Measurements from ENCODE around the gene SLC22A6.

Gene SLC22A6

GRCh38 chr11:63014408-63015055, 29.8 kb upstream of the SLC22A6 start:
- H3K27me3 ChIP-seq (replicated peaks; ENCODE audit: insufficient read depth, low read length): peaks cover 42% of the 10 kb centered on the region
- no peak overlapping the region for H2AFZ ChIP-seq (ENCODE audit: low read length)
- no peak overlapping the region for H3K9ac ChIP-seq (ENCODE audit: low read length)
- H4K20me1 ChIP-seq (ENCODE audit: insufficient read depth, low read length): no peaks in the 10 kb centered on the region
- H3K9me3 ChIP-seq (replicated peaks; ENCODE audit: insufficient read depth, low read length): no peaks in the 10 kb centered on the region
- no peaks in the 10 kb centered on the region for H3K9me2 ChIP-seq (replicated peaks; ENCODE audit: insufficient read depth, low read length)
- DNase-seq: no peak
- TF ChIP-seq EZH2 (optimal IDR thresholded peaks at IDR 0.05; ENCODE audit: low read depth, low read length) (no peak), CTCF (IDR thresholded peaks at IDR 0.05; ENCODE audit: low read length) (no peak), EZH2phosphoT487 (IDR thresholded peaks at IDR 0.05; ENCODE audit: low read length) (no peak)
- no peaks in the 10 kb centered on the region for H3K36me3 ChIP-seq (replicated peaks; ENCODE audit: insufficient read depth, low read length)
- no peaks in the 10 kb centered on the region for H3F3A ChIP-seq (ENCODE audit: insufficient read depth, low read length)
- no peak overlapping the region for H3K4me3 ChIP-seq (ENCODE audit: low read length)
- no peak overlapping the region for H3K27ac ChIP-seq (ENCODE audit: low read length)
- H3K79me2 ChIP-seq (ENCODE audit: low read length): no peaks in the 10 kb centered on the region
- no peak overlapping the region for H3K4me2 ChIP-seq (ENCODE audit: low read depth, low read length)
- H3K4me1 ChIP-seq (ENCODE audit: low read length): no peaks in the 10 kb centered on the region

GRCh38 chr11:63012839-63013238, 28.1 kb upstream of the SLC22A6 start:
- peaks cover 30% of the 10 kb centered on the region for H3K27me3 ChIP-seq (replicated peaks; ENCODE audit: insufficient read depth, low read length)
- H3K9me3 ChIP-seq (replicated peaks; ENCODE audit: insufficient read depth, low read length): no peaks in the 10 kb centered on the region

GRCh38 chr11:63012430-63012829, 27.7 kb upstream of the SLC22A6 start:
- DNase-seq: no peak
- Histone ChIP-seq H3K36me3 (replicated peaks; ENCODE audit: insufficient read depth, low read length) (no peaks in the 10 kb centered on the region), H3F3A (ENCODE audit: insufficient read depth, low read length) (no peaks in the 10 kb centered on the region), H3K4me3 (ENCODE audit: low read length) (no peak overlapping the region), H3K9me2 (replicated peaks; ENCODE audit: insufficient read depth, low read length) (no peaks in the 10 kb centered on the region), H3K4me1 (ENCODE audit: low read length) (no peaks in the 10 kb centered on the region), H3K9me3 (replicated peaks; ENCODE audit: insufficient read depth, low read length) (no peaks in the 10 kb centered on the region), H3K27ac (ENCODE audit: low read length) (no peak overlapping the region), H2AFZ (ENCODE audit: low read length) (no peak overlapping the region), H3K9ac (ENCODE audit: low read length) (no peak overlapping the region), H3K79me2 (ENCODE audit: low read length) (no peaks in the 10 kb centered on the region), H3K27me3 (replicated peaks; ENCODE audit: insufficient read depth, low read length) (peaks cover 26% of the 10 kb centered on the region), H3K4me2 (ENCODE audit: low read depth, low read length) (no peak overlapping the region), H4K20me1 (ENCODE audit: insufficient read depth, low read length) (no peaks in the 10 kb centered on the region)
- TF ChIP-seq EZH2phosphoT487 (IDR thresholded peaks at IDR 0.05; ENCODE audit: low read length) (no peak), EZH2 (optimal IDR thresholded peaks at IDR 0.05; ENCODE audit: low read depth, low read length) (no peak), CTCF (IDR thresholded peaks at IDR 0.05; ENCODE audit: low read length) (no peak)

More at GRCh38 chr11:63012839-63013238, 28.1 kb upstream of the SLC22A6 start:
- no peak overlapping the region for H3K4me2 ChIP-seq (ENCODE audit: low read depth, low read length)
- H3K36me3 ChIP-seq (replicated peaks; ENCODE audit: insufficient read depth, low read length): no peaks in the 10 kb centered on the region
- no peaks in the 10 kb centered on the region for H3K4me1 ChIP-seq (ENCODE audit: low read length)
- H3K79me2 ChIP-seq (ENCODE audit: low read length): no peaks in the 10 kb centered on the region
- no peak for DNase-seq
- H3K9me2 ChIP-seq (replicated peaks; ENCODE audit: insufficient read depth, low read length): no peaks in the 10 kb centered on the region
- no peaks in the 10 kb centered on the region for H4K20me1 ChIP-seq (ENCODE audit: insufficient read depth, low read length)
- H3K4me3 ChIP-seq (ENCODE audit: low read length): no peak overlapping the region
- no peak overlapping the region for H3K9ac ChIP-seq (ENCODE audit: low read length)
- H3K27ac ChIP-seq (ENCODE audit: low read length): no peak overlapping the region
- TF ChIP-seq EZH2phosphoT487 (IDR thresholded peaks at IDR 0.05; ENCODE audit: low read length) (no peak), CTCF (IDR thresholded peaks at IDR 0.05; ENCODE audit: low read length) (no peak), EZH2 (optimal IDR thresholded peaks at IDR 0.05; ENCODE audit: low read depth, low read length) (no peak)
- no peaks in the 10 kb centered on the region for H3F3A ChIP-seq (ENCODE audit: insufficient read depth, low read length)
- no peak overlapping the region for H2AFZ ChIP-seq (ENCODE audit: low read length)

All from MM.1S (cell line).